Small intestine (tissue), 16 donors: Measurements from ENCODE around the gene MGST3. TPM values are rescaled to one million over a fixed set of nuclear protein-coding genes. Genes with fewer than 3 reads are reported as not detected.
"Not testable (repeated sequence)": the region's sequence is repeated elsewhere in the genome, so short reads cannot be mapped to it uniquely, and the experiment has no call there.

Experiments
- DNase-seq, 2 donors: peaks; one replicate each; pipeline versions ENCODE4 v3.0.0 to v3.0.0-alpha.2; 2013
- FAIRE-seq: peaks from 2 replicates; lab custom pipeline; 2012; peaks lifted over from hg19 to GRCh38; lab: Jason Lieb, UNC
- H3K27ac ChIP-seq, 3 donors: one replicate each; pipeline ENCODE4 v1.5.1; 2013; ENCODE audit warnings: low read length in 2 of 3, mild to moderate bottlenecking in 2 of 3, control low read depth in 1 of 3, inconsistent platforms in 1 of 3, low read depth in 1 of 3, moderate library complexity in 1 of 3
- H3K27me3 ChIP-seq, 3 donors: one replicate each; pipeline ENCODE4 v1.6.1; 2013; ENCODE audit warnings: low read length in 3 of 3, inconsistent platforms in 1 of 3; ENCODE audit not compliant: control insufficient read depth in 3 of 3, insufficient read depth in 3 of 3
- H3K36me3 ChIP-seq, 3 donors: one replicate each; pipeline ENCODE4 v1.6.1; 2013; ENCODE audit warnings: low read length in 3 of 3, inconsistent platforms in 1 of 3, low read depth in 1 of 3, mild to moderate bottlenecking in 1 of 3, moderate library complexity in 1 of 3; ENCODE audit not compliant: control insufficient read depth in 3 of 3, insufficient read depth in 2 of 3
- H3K4me1 ChIP-seq, 3 donors: one replicate each; pipeline ENCODE4 v1.6.1; 2013; ENCODE audit warnings: low read length in 2 of 3, inconsistent platforms in 1 of 3, low read depth in 1 of 3, mild to moderate bottlenecking in 1 of 3, moderate library complexity in 1 of 3; ENCODE audit not compliant: control insufficient read depth in 3 of 3, insufficient read depth in 2 of 3
- H3K4me3 ChIP-seq, 3 donors: one replicate each; pipeline ENCODE4 v1.5.1; 2013; ENCODE audit warnings: low read length in 3 of 3, control low read depth in 1 of 3, inconsistent platforms in 1 of 3, low read depth in 1 of 3, mild to moderate bottlenecking in 1 of 3, moderate library complexity in 1 of 3
- H3K9me3 ChIP-seq, 2 donors: one replicate each; pipeline ENCODE4 v1.6.1; 2013; ENCODE audit warnings: low read depth in 1 of 2, low read length in 1 of 2; ENCODE audit not compliant: control insufficient read depth in 2 of 2, insufficient read depth in 1 of 2
- WGBS, 3 donors: extraction: QIAGEN DNeasy Blood & Tissue Kit; methylation state at CpG; one replicate each; pipeline ENCODE4 v1.1.7; 2013; 5-methylcytosine and 5-hydroxymethylcytosine counted together
- long read RNA-seq, 10 donors: transcript quantifications; one replicate each; lab custom pipeline, GENCODE V29; 2026
- polyA plus RNA-seq, 4 donors: library from polyadenylated mRNA; stranded (reverse) in 3 of 4; unstranded in 1 of 4; fragments of 200-250 nt in 3 of 4; fragments of 120-200 nt in 1 of 4; gene quantifications; one replicate each; pipeline versions ENCODE4 v1.2.1 to v1.2.3, GENCODE V29; 2013
- donor health status: healthy with polysubstance abuse.
- donor health status: control.
- donor health status: control.
- donor health status: Bipolar disorder and iron deficiency.
- donor health status: healthy.

MGST3 gene
- 100 to 1,000 TPM; 129 to 837 (median 545) TPM for polyA plus RNA-seq
- long read RNA-seq, donor 1: 0 reads
- long read RNA-seq, donor 2, transcript MGST3-205 (6 exons, 1,015 nt): major isoform, 61 of 94 reads
- long read RNA-seq, donor 2, partial matches to known transcripts: 17 of 94 reads
- long read RNA-seq, donor 2, other reads (novel, unspliced or antisense): 12 of 94 reads
- long read RNA-seq, donor 3, transcript MGST3-205 (6 exons, 1,015 nt): major isoform, 90 of 138 reads
- long read RNA-seq, donor 3, transcript MGST3-213 (1 exons, 3,101 nt): minor isoform, 9 of 138 reads
- long read RNA-seq, donor 3, partial matches to known transcripts: 29 of 138 reads
- long read RNA-seq, donor 3, other reads (novel, unspliced or antisense): 5 of 138 reads
- long read RNA-seq, donor 4, transcript MGST3-205 (6 exons, 1,015 nt): major isoform, 8 of 11 reads
- long read RNA-seq, donor 4, partial matches to known transcripts: 0 of 11 reads
- long read RNA-seq, donor 4, other reads (novel, unspliced or antisense): 0 of 11 reads
- long read RNA-seq, donor 5, transcript MGST3-205 (6 exons, 1,015 nt): major isoform, 19 of 20 reads
- long read RNA-seq, donor 5, partial matches to known transcripts: 0 of 20 reads
- long read RNA-seq, donor 5, other reads (novel, unspliced or antisense): 0 of 20 reads
- long read RNA-seq, donor 6, transcript MGST3-205 (6 exons, 1,015 nt): major isoform, 84 of 105 reads
- long read RNA-seq, donor 6, partial matches to known transcripts: 13 of 105 reads
- long read RNA-seq, donor 6, other reads (novel, unspliced or antisense): 0 of 105 reads
- long read RNA-seq, donor 7: 0 reads
- long read RNA-seq, donor 8, transcript MGST3-205 (6 exons, 1,015 nt): major isoform, 15 of 18 reads
- long read RNA-seq, donor 8, partial matches to known transcripts: 0 of 18 reads
- long read RNA-seq, donor 8, other reads (novel, unspliced or antisense): 0 of 18 reads
- long read RNA-seq, donor 9, transcript MGST3-205 (6 exons, 1,015 nt): major isoform, 26 of 29 reads
- long read RNA-seq, donor 9, partial matches to known transcripts: 0 of 29 reads
- long read RNA-seq, donor 9, other reads (novel, unspliced or antisense): 0 of 29 reads
- long read RNA-seq, donor 10, transcript MGST3-213 (1 exons, 3,101 nt): minor isoform, 8 of 282 reads
- long read RNA-seq, donor 10, transcript MGST3-205 (6 exons, 1,015 nt): major isoform, 216 of 282 reads
- long read RNA-seq, donor 10, partial matches to known transcripts: 50 of 282 reads
- long read RNA-seq, donor 10, other reads (novel, unspliced or antisense): 0 of 282 reads

DNA sequence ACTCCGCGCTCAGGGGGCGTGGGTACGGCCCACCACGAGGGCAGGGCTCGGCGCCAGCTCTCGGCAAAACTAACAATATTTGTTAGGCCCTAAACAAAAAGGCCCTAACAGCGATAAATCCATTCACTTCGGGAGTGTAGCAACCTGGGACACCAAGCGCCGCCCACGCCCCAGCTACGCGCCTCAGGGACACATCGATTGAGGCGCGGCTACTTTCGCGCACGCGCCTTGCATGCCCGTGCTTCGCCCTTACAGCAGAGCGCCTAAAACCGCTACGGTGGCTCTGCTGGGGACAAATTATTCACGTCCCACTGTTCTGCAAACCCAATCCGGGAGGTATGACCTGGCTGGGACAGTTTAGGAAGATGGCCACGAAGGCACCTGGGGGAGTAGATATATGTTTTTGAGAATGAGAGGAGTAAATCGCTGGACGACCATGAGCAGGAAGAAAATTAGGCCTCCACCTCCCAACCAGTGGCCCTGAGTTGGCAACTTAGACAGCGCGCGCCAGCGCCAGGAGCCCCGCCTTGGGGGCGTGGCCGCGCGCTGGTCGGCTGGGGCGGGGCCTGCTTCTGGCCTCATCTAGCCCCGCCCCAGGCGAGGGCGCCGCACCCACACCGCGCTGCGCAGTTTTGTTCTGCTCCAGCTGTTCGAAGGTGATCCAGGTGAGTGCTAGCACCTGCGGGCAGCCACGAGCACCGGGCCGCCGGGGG is at the start of gene MGST3:
TSS of gene MGST3 (plus strand) at position 606 of the 713 bp plus-strand sequence. CDS start 18,614 bp downstream, outside the sequence.
- Histone ChIP-seq H3K4me1 (peaks cover 3 to 39% (median 3%) of the 10 kb centered on the region in 3 donors), H3K4me3 (peak within 1 kb of the TSS; percentile 59 to 84 (median 82)), H3K27me3 (no peaks in the 10 kb centered on the region), H3K9me3 (no peaks in the 10 kb centered on the region), H3K27ac (peak within 1 kb of the TSS; percentile 95 to 99 (median 96)), H3K36me3 (peaks cover 0 to 5% (median 0%) of the 10 kb centered on the region in 3 donors)
- DNase-seq: peak; percentile 97 to 98
- no peak for FAIRE-seq
- WGBS, 3 donors: 0 to 1% (median 0%) methylated on average over 56 of the region's 56 CpGs

DNA sequence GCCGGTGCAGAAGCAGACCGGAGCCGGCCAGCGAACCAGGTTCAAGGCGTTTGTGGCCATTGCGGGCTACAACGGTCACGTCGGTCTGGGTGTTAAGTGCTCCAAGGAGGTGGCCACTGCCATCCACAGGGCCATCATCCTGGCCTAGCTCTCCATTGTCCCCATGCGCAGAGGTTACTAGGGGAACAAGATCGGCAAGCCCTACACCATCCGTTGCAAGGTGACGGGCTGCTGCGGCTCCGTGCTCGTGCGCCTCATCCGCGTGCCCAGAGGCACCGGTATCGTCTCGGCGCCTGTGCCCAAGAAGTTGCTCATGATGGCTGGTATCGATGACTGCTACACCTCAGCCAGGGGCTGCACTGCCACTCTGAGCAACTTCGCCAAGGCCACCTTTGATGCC is 49.1 kb upstream of the MGST3 start:
- Histone ChIP-seq H3K9me3 (no peaks in the 10 kb centered on the region), H3K27me3 (no peaks in the 10 kb centered on the region), H3K27ac (no peak overlapping the region), H3K36me3 (no peaks in the 10 kb centered on the region), H3K4me3 (no peak overlapping the region), H3K4me1 (no peaks in the 10 kb centered on the region)
- no peak for FAIRE-seq
- no peak for DNase-seq
- WGBS, 3 donors: 96 to 98% (median 97%) methylated on average over 25 of the region's 25 CpGs

GRCh38 chr1:165586398-165586797 is 44.6 kb upstream of the MGST3 start:
- Histone ChIP-seq H3K9me3 (no peaks in the 10 kb centered on the region), H3K27ac (no peak overlapping the region), H3K4me1 (no peaks in the 10 kb centered on the region), H3K36me3 (no peaks in the 10 kb centered on the region), H3K4me3 (no peak overlapping the region), H3K27me3 (peaks cover 0 to 8% (median 0%) of the 10 kb centered on the region in 3 donors)
- DNase-seq: no peak
- WGBS, 3 donors: 54 to 69% (median 56%) methylated on average over 3 of the region's 3 CpGs
- FAIRE-seq: no peak

DNA sequence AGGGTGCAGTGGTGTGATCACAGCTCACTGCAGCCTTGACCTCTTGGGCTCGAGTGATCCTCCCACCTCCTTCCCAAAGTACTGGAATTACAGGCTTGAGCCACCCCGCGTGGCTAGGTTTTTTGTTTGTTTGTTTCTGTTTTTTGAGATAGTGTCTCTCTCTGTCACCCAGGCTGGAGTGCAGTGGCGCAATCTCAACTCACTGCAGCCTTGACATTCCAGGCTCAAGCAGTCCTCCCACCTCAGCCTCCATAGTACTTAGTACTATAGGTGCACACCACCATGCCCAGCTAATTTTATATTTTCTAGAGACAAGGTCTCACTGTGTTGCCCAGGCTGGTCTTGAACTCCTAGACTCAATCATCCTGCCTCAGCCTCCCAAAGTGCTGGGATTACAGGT is 39.6 kb upstream of the MGST3 start:
- H3K4me1 ChIP-seq, H3K4me3 ChIP-seq, DNase-seq, H3K9me3 ChIP-seq, H3K27ac ChIP-seq, FAIRE-seq, H3K36me3 ChIP-seq: not testable (repeated sequence)
- peaks cover 0 to 16% (median 0%) of the 10 kb centered on the region in 3 donors for H3K27me3 ChIP-seq
- WGBS, 3 donors: 71 to 80% (median 72%) methylated on average over 4 of the region's 4 CpGs

DNA sequence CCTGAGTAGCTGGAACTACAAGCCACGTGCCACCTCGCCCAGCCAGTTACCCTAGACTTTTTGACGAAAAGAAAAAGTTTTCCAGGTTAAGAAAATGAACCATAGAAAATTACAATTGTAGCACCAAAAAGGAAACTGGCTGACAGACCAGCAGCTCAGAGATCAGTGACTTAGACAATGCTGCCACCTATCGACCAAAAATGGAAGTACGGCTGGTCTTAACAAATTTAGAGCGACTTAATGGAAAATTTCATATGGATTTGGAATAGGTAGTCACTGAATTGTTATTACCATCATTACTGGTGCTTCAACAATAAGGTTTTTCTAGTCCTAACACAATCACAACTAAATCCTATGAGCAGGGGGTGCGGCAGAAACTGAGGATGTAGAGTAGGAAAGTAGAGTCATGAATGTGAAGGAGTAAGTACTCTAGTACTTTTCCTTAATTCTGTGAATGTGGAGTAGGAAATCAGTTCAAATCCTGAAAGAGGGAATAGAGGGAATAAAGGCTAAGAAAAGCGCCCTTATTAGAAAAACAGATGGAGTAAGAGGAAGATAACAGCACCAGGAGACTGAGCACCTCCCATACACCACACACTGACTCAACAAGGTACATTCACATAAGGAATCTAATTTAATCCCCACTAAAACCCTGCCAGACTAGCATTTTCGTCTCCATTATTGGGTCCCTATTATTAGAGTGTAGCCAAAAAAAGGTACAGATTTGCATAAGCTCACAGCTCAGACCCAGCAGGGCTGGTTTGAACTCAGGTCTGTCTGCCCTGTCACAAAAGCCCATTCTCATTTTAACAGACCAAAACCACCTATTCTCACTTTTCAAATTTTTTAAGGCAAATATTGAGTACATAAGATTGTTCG is 37.9 kb upstream of the MGST3 start:
- no peaks in the 10 kb centered on the region for H3K36me3 ChIP-seq
- H3K4me1 ChIP-seq: no peaks in the 10 kb centered on the region
- DNase-seq (peak; percentile 70 to 81), FAIRE-seq (no peak)
- no peaks in the 10 kb centered on the region for H3K9me3 ChIP-seq
- peaks cover 0 to 9% (median 0%) of the 10 kb centered on the region in 3 donors for H3K27me3 ChIP-seq
- WGBS, 3 donors: 2 to 5% (median 2%) methylated on average over 10 of the region's 10 CpGs
- H3K4me3 ChIP-seq: no peak overlapping the region
- H3K27ac ChIP-seq: no peak overlapping the region

DNA sequence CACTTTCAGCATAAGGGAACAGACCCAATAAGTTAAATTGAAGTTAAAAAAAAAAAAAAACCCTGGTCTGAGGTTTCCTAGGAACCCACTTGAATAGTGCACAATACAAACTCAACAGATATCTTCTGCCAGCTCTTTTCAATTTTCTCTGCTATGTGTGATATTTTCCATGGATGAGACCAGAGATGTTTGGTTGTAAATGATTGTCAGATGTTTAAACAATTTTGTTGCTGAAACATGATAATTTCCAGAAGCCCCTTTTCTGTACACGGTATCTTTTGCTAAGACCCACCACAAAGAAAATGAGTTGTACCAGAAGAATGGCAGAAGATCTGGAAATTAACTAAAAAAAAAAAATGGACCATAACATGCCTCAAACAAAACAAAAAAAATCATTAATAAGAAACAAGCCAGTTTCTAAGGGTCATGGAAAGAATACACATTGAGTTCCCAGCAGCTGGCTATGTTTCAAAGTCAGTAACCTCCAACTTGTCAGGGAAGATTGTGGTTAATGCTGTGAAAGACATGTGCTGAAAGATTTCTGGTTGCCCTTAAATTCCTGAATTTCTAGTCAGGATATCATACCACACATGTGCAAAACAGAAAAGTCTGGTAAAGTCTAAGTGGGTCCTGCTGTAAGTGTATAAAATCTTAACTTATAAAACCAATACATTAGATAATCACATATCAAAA is 35.6 kb upstream of the MGST3 start:
- 61 to 88% (median 71%) methylated on average over 1 of the region's 1 CpG for WGBS, 3 donors
- FAIRE-seq (no peak), DNase-seq (no peak)
- peaks cover 0 to 8% (median 0%) of the 10 kb centered on the region in 3 donors for H3K27me3 ChIP-seq
- no peaks in the 10 kb centered on the region for H3K36me3 ChIP-seq
- no peaks in the 10 kb centered on the region for H3K9me3 ChIP-seq
- H3K27ac ChIP-seq: no peak overlapping the region
- peaks cover 0 to 4% (median 0%) of the 10 kb centered on the region in 3 donors for H3K4me1 ChIP-seq
- no peak overlapping the region for H3K4me3 ChIP-seq
